Smooth muscle cell (in vitro differentiated cells): Measurements from ENCODE around the gene PDE4D. TPM values are rescaled to one million over a fixed set of nuclear protein-coding genes. Genes with fewer than 3 reads are reported as not detected.
"Not testable (repeated sequence)": the region's sequence is repeated elsewhere in the genome, so short reads cannot be mapped to it uniquely, and the experiment has no call there.

ENCODE experiments used
- DNase-seq: peaks from one replicate; lab custom pipeline; 2025; ENCODE audit not compliant: unreplicated experiment; lab: John Stamatoyannopoulos, UW
- H2AFZ ChIP-seq: fragments of 200-600 bp; sonication (generic); 2 replicates; pipeline ENCODE4 v1.6.0; 2016; ENCODE audit warnings: antibody characterized with exemption, low read depth, mild to moderate bottlenecking
- H3F3A ChIP-seq: fragments of 200-600 bp; sonication (generic); 2 replicates; pipeline ENCODE4 v1.6.0; 2017; ENCODE audit warnings: antibody characterized with exemption, low read depth
- H3K27ac ChIP-seq: fragments of 200-600 bp; sonication (generic); 2 replicates; pipeline ENCODE4 v1.5.1; 2016; ENCODE audit warnings: low read depth, mild to moderate bottlenecking
- H3K27me3 ChIP-seq: fragments of 200-600 bp; sonication (generic); 2 replicates; pipeline ENCODE4 v1.6.1; 2016; ENCODE audit warnings: low read depth, mild to moderate bottlenecking
- H3K36me3 ChIP-seq: fragments of 200-600 bp; sonication (generic); 2 replicates; pipeline ENCODE4 v1.5.1; 2016; ENCODE audit warnings: low read depth
- H3K4me1 ChIP-seq: fragments of 200-600 bp; sonication (generic); 2 replicates; pipeline ENCODE4 v1.5.1; 2016; ENCODE audit warnings: low read depth
- H3K4me2 ChIP-seq: fragments of 200-600 bp; sonication (generic); 2 replicates; pipeline ENCODE4 v1.6.0; 2016; ENCODE audit warnings: mild to moderate bottlenecking
- H3K4me3 ChIP-seq: fragments of 200-600 bp; sonication (generic); 2 replicates; pipeline ENCODE4 v1.5.1; 2016; ENCODE audit warnings: mild to moderate bottlenecking
- H3K79me2 ChIP-seq: fragments of 200-600 bp; sonication (generic); 2 replicates; pipeline ENCODE4 v1.6.0; 2016; ENCODE audit warnings: low read depth, mild to moderate bottlenecking
- H3K9ac ChIP-seq: fragments of 200-600 bp; sonication (generic); 2 replicates; pipeline ENCODE4 v1.6.0; 2016; ENCODE audit warnings: low read depth
- H3K9me3 ChIP-seq: fragments of 200-600 bp; sonication (generic); replicated peaks from 2 replicates; pipeline ENCODE4 v1.5.1; 2016; ENCODE audit warnings: low read depth
- H4K20me1 ChIP-seq: fragments of 200-600 bp; sonication (generic); 2 replicates; pipeline ENCODE4 v1.6.0; 2016; ENCODE audit warnings: low read depth
- CTCF ChIP-seq: fragments of 200-600 bp; sonication (generic); IDR thresholded peaks from 2 replicates; pipeline ENCODE4 v1.5.1; 2017; ENCODE audit warnings: borderline replicate concordance, mild to moderate bottlenecking, antibody characterized with exemption; ENCODE audit not compliant: insufficient read depth, poor library complexity, severe bottlenecking
- WGBS: methylation state at CpG from one replicate; pipeline ENCODE4 v1.1.7; 2016; ENCODE audit warnings: low lambda C conversion rate; 5-methylcytosine and 5-hydroxymethylcytosine counted together
- polyA plus RNA-seq: library from polyadenylated mRNA; unstranded; fragments of >200 nt; fragmentation: Nextera tagmentation; extraction: Ambion mirVana; gene quantifications from 2 replicates; pipeline ENCODE4 v1.2.1, GENCODE V29; 2016
- total RNA-seq: library from RNA; depleted of rRNA; stranded (reverse); fragments of >200 nt; gene quantifications from 2 replicates; pipeline ENCODE4 v1.2.3, GENCODE V29; 2014

Gene PDE4D
- total and polyA plus RNA-seq, 2 experiments from 2014 or later: 16.4 to 61.0 TPM

- Histone ChIP-seq H3K9me3 (no peaks in the 10 kb centered on the region), H3K27me3 (no peaks in the 10 kb centered on the region), H3K4me3 (no peak overlapping the region), H3F3A (no peaks in the 10 kb centered on the region), H3K79me2 (peaks cover 4% of the 10 kb centered on the region), H2AFZ (no peak overlapping the region), H4K20me1 (peaks cover 61% of the 10 kb centered on the region), H3K4me2 (no peak overlapping the region), H3K36me3 (no peaks in the 10 kb centered on the region), H3K27ac (no peak overlapping the region), H3K4me1 (peaks cover 10% of the 10 kb centered on the region), H3K9ac (no peak overlapping the region)
- 85% methylated on average over 4 of the region's 4 CpGs for WGBS
- TF ChIP-seq CTCF: no peak
- DNase-seq: no peak
These were observed 227.0 kb downstream of the PDE4D start for GRCh38 chr5:59666440-59667068.

- peaks cover 12% of the 10 kb centered on the region for H3K4me1 ChIP-seq
These were observed 227.7 kb downstream of the PDE4D start for GRCh38 chr5:59665832-59666203.

DNA sequence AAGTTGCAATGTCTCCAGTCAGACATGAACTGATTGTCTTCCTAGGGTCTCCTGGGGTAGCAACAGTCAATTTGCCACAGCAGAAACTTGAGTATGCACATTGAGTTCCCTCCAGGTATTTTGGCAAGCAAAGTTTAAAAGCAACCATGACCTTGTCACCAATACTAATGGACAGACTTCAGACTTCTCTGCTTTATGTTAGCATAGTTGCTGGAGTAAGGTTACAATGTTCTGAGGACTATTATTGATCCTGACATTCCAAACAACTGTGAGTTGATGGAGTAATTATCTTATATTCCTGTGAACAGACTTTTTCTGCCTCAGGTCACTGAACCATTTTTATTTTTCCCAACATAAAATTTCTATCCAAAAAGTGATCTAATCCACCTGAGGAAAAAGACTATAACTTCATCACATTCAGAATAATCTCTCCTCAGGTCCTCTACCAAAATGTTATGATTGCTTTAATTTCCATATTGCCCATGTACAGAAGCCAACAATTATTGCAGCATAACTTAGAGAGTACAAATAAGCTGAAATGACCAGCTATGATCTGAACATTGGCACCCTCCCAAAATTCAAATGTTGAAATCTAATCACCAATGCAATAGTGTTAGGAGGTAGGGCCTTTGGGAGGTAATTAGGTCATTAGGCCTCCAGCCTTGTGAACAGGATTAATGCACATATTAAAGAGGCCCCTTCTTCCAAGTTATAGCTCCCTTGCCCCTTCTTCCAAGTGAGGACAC is 228.3 kb downstream of the PDE4D start:
- peaks cover 12% of the 10 kb centered on the region for H3K4me1 ChIP-seq
- no peak overlapping the region for H2AFZ ChIP-seq
- H3K27ac ChIP-seq: no peak overlapping the region
- no peak for TF ChIP-seq CTCF
- H4K20me1 ChIP-seq: peaks cover 71% of the 10 kb centered on the region
- H3K4me3 ChIP-seq: no peak overlapping the region
- no peaks in the 10 kb centered on the region for H3K27me3 ChIP-seq
- peaks cover 4% of the 10 kb centered on the region for H3K79me2 ChIP-seq
- H3K9ac ChIP-seq: no peak overlapping the region
- no peaks in the 10 kb centered on the region for H3K9me3 ChIP-seq
- no peak overlapping the region for H3K4me2 ChIP-seq
- H3K36me3 ChIP-seq: no peaks in the 10 kb centered on the region
- no peak for DNase-seq
- no peaks in the 10 kb centered on the region for H3F3A ChIP-seq

More at GRCh38 chr5:59665832-59666203, 227.7 kb downstream of the PDE4D start:
- H3K9ac ChIP-seq, H3K9me3 ChIP-seq, H3K79me2 ChIP-seq, DNase-seq, H3F3A ChIP-seq, H3K27ac ChIP-seq, H3K4me3 ChIP-seq, H3K27me3 ChIP-seq, H3K4me2 ChIP-seq, H3K36me3 ChIP-seq, H2AFZ ChIP-seq: not testable (repeated sequence)
- whole genome bisulfite sequencing: 98% methylated on average over 7 of the region's 7 CpGs
- peaks cover 67% of the 10 kb centered on the region for H4K20me1 ChIP-seq

DNA sequence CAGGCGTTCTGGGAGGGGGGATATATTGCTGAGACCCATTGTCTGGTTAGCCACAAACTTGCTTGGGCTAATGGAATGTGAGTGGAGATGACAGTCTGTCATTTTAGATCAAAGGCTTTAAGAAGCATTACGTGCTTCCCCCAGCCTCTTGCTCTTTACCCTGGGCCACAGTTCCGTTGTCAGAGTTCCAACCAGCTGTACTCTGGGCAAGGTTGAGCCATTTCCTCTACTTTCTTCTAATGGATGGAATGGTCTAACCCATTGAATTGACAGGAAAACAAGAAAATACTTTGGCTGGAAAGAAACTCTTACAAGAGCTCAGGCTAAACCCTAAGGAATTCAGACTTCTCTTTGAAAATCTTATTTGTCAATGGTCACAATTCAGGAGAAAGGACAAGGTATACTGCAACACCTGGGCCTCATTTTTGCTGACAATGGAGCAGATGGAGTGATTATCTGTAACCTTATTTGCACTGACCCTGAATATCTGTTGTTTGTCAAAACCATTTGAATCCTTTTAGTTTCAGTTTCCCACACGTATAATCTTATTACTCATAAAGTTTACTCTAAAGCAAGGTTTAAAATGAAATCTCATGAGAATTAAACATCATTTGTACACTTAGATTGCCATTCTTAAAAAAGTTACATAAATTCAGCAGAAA is 231.4 kb downstream of the PDE4D start:
- peak overlapping the region; percentile 52 for H3K4me2 ChIP-seq

More for the DNA sequence above, 231.4 kb downstream of the PDE4D start:
- H3K27me3 ChIP-seq: no peaks in the 10 kb centered on the region
- H3K9ac ChIP-seq: peak overlapping the region; percentile 8
- peak overlapping the region; percentile 55 for H3K27ac ChIP-seq
- no peak overlapping the region for H2AFZ ChIP-seq
- 28% methylated on average over 4 of the region's 4 CpGs for WGBS
- H3K4me1 ChIP-seq: peaks cover 12% of the 10 kb centered on the region
- H3K36me3 ChIP-seq: no peaks in the 10 kb centered on the region
- no peak for TF ChIP-seq CTCF
- H3F3A ChIP-seq: no peaks in the 10 kb centered on the region
- H3K9me3 ChIP-seq: no peaks in the 10 kb centered on the region
- no peak for DNase-seq
- H3K79me2 ChIP-seq: peaks cover 11% of the 10 kb centered on the region
- peak overlapping the region; percentile 29 for H3K4me3 ChIP-seq
- H4K20me1 ChIP-seq: peaks cover 61% of the 10 kb centered on the region
